ENCODE data around the gene PPFIA1. TPM values are rescaled to one million over a fixed set of nuclear protein-coding genes. Genes with fewer than 3 reads are reported as not detected.

Gene PPFIA1
- total RNA-seq, 1 donor from 2014 or later = 48.1 TPM

DNA sequence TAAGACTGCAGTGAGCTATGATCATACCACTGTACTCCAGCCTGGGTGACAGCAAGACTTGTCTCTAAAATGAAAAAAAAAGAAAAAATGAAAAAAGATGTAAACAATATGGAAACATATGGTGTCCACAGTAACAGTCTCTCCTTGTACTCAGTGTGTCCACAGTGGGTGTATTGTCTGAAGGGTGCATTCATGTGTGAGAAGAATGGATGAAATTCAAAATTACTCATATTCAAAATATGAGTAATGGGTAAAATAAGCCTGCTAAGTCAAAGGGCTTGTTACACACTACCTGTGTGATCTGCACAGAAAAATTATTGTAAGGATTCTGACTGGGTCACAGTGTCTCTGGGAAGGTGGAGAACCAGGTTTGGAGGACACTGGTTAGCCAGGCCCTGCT lies 26.9 kb downstream of the PPFIA1 start:
- no peak for DNase-seq (ENCODE audit: low spot score)

DNA sequence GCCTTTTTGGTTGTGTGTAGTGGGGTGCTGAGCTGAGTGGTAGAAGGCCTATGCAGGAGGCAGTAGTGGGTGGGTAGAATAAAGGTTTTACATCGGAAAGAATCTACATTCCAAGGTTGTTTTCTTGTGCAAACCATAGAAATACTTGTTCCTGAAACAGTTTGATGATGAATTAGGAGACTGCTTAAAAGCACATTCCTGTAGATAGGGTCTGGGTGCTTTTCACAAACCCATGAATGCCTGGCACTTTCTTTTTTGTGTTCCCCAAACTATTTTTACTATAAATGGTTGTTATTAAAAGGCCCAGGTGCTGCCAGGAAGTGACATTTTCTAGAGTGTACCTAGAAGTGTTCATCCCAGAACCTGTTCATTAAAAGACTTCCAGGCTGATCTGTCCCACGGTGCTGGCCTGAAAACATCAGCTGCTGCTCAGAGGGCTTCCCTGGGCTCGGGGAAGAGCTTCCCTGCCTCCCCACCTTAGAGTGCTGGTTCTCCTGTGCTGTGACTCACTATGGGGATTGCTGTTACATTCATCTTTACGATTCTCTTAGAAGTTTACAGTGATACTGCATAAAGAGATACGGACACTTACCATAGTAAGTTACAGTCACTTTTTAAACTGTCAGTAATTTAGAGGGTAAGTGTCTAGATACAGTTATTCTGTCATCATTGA lies 27.9 kb downstream of the PPFIA1 start:
- DNase-seq (ENCODE audit: low spot score) = no peak

GRCh38 chr11:70299636-70300035 lies 29.1 kb downstream of the PPFIA1 start:
- DNase-seq (ENCODE audit: low spot score) = no peak

DNA sequence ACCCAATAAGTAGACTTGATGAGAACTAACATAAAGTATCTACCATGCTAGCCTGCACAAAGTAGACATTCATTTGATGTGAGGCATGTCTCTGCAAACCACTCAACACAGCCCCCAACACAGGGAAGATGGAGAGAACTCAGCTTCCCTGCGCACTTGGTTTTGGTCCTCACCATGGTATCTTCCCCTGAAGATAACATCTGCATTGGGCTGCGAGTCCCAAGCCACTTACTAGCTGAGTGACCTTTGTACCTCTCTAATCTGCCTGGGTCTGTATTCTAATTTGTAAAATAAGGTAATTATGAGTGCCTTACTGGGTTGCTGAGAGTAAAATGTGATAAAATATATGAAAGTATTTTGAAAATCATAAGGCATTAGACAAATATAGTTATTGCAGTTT lies 30.7 kb downstream of the PPFIA1 start:
- DNase-seq (ENCODE audit: low spot score) = no peak

DNA sequence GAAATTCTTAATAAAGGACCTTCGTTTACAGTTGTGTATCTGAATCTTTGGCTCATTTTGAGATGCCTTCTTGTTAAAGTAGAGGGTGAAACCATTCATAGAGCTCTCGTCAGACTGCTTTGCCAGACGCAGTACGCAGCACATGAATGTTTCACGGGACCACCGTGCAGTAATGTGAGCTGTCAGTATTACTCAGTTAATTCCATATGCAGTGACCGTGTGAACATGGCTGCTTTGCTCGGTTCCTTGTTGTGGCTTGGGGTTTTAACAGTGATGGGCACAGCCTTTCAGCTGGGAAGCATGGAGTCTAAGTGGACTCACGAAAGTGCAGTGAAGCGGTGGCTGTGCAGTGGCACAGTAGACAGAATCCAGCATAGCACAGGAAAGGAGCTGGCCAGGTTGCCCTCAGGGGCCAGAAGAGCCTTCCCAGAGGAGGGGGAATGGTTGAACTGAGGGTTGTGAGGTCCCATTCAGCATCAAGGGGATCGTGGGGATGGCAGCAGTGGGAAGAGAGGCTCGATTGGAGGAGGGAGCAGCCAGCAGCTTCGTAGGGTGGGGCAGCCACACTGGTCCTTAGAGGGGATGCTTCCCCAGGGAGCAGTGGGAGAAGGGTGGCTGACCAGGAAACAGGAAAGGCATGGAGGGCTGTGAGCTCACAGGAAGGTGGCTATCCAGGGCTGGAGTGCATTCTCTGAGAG lies 31.4 kb downstream of the PPFIA1 start:
- no peak for DNase-seq (ENCODE audit: low spot score)

DNA sequence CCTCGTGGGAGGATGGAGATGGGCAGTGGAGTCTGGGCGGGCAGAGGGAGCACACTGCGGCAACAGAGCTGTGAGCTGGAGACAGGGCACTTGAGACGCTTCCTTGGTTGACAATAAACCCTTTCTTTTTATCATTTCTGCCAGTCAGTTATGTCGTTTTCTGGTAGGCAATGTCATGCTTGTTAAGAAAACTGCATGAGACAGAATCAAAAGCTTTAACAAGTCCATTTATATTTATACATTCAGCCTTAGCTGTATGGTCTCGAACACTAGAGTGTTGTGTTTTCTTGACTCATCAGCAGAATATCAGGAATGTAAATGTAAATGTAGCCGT lies 31.9 kb downstream of the PPFIA1 start:
- DNase-seq (ENCODE audit: low spot score) = no peak

GRCh38 chr11:70303070-70303469 lies 32.6 kb downstream of the PPFIA1 start:
- DNase-seq (ENCODE audit: low spot score) = no peak

GRCh38 chr11:70304208-70304603 lies 33.7 kb downstream of the PPFIA1 start:
- DNase-seq (ENCODE audit: low spot score) = no peak

DNA sequence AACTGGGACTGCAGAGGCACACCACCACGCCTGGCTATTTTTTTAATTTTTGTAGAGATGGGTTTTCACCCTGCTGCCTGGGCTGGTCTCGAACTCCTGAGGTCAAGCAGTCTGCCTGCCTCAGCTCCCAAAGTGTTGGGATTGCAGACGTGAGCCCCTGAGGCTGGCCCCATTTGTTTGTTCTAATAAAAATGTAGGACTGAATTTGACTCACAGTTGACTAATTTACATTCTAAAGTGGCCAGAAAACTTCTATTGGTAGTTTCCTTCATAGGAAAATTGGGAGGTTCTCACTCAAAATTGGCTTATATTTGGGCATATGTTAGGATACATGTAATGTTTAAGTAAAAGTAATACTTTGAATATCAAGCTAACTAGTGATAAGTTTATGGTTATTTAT lies 35.0 kb downstream of the PPFIA1 start:
- no peak for DNase-seq (ENCODE audit: low spot score)

DNA sequence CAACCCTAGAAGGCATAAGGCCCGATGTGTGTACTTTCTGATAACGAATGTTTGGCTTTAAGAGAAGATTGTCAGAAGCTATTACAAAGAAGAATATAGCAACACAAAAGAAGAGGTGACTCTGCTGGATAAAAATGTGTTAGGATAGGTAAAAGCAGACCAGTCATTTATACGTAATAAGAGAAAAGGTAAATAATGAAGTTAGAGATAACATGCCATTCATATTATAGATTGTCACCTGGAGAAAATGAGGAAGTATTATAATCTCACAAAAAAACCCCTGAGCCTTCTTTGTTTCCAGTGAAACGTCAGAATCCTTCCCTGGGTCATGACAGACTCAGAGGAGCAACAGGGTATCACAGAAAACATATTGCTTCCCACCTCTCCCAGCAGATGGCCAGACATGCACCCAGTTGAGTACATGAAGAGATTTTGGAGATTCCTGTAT lies 36.1 kb downstream of the PPFIA1 start:
- no peak for DNase-seq (ENCODE audit: low spot score)

- no peak for DNase-seq (ENCODE audit: low spot score)
These were observed 36.7 kb downstream of the PPFIA1 start for GRCh38 chr11:70307176-70307575.

DNA sequence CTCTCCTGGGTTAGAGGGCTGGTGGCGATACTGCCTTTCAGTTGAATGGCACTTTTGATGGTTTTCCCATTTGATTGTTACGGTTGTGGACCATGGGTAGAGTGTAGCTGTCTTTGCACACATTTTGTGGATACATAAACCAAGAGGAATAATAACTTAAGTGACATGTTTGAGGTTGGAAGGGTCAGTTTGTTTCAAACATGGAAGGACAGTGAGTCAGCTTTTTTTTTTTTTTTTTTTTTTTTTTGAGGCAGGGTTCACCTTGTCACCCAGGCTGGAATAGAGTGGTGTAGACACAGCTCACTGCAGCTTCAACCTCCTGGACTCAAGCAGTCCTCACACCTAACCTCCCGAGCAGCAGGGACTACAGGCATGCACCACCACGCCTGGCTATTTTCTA lies 41.1 kb downstream of the PPFIA1 start:
- DNase-seq (ENCODE audit: low spot score) = no peak

DNA sequence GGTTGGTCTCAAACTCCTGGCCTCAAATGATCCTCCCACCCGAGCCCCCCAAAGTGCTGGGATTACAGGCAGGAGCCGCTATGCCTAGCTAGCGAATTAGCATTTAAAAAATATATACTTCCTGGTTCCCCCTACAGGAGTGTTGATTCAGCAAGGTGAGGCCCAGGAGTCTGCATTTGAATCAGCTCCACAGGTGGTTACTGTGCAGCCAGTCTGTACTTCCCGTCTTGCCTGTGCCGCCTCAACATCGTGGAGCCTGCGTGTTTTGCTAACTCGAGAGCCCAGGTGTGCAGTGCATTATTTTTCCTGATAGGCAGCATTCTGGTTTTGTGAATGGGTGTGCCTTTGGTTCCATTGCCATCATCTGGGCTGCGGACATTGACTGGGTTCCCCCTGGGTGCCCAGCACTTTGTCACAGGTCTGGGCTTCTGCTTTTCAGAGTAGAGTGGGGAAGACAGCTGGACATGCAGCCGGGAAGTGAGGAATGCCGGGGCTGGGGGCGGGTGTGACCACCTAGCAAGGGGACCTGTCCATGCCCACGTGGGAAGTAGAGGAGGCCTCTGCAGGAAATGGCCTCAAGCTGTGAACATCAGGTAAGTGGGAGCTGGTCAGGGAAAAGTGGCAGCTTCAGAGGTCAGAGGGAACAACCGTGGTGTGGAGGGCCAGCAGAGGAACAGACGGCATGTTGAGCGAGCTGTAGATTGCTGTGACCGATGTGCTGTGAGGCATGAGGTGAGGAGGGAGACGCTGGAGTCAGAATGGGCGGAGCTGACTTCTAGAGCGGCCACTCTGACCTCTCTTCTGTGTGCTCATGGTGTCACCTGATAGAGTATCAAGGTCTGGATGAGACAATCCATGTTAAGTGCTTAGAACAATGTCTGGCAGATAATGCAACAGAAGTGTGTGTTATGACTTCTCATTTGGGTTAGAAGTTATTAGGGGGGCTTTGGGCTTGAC lies 42.2 kb downstream of the PPFIA1 start:
- DNase-seq (ENCODE audit: low spot score) = peak; percentile 19

- no peak for DNase-seq (ENCODE audit: low spot score)
These were observed 43.5 kb downstream of the PPFIA1 start for GRCh38 chr11:70313945-70314344.

- DNase-seq (ENCODE audit: low spot score) = no peak
These were observed 44.2 kb downstream of the PPFIA1 start for GRCh38 chr11:70314730-70315129.

DNA sequence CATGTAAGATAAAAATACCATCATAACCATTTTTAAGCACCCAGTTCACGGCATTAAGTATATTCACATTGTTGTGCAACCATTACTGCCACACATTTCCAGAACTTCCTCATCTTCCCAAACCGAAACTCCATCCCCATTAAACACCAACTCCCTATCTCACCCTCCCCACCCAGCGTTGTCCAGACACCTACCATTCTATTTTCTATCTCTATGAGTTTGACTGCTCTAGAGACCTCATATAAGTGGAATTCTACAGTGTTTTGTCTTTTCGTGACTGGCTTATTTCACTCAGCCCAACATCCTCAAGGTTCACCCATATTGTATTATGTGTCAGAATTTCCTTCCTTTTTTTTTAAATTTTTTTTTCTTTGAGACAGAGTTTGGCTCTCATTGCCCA lies 45.2 kb downstream of the PPFIA1 start:
- no peak for DNase-seq (ENCODE audit: low spot score)

DNA sequence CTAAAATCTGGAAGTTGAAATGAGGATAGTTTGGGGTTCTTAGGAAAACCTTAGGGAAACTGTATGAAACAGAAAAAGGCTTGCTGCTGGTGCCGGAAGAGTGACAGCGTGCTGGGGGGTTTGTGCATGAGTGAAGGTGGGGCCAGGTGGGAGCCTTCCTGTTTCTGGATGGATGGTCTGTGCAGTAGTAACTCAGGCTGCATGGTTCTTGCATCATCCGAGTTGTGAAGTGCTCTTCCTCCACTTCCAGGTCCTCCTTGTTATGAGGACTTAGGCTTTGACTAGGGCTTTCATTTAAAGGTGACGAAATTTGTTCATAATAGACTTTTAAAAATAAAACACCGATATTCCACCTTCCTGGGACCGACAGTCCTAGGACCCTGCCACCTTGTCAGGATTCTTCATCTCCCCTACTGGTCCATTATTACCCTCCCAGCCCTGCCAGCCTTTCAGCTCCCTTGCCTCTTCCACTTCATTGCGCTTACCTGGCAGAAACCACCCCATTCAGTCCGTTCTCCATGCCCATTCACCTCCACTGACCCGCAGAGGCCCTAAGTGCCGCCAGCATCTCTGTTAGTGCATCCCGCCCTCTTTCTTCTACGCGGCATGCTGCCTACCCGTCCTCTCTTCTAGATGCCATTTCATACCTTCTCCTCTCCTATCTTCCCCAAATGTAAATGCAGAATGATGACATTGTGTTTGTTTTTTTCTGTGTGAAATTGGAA lies 47.3 kb downstream of the PPFIA1 start:
- no peak for DNase-seq (ENCODE audit: low spot score)

GRCh38 chr11:70319396-70320076 lies 49.0 kb downstream of the PPFIA1 start:
- no peak for DNase-seq (ENCODE audit: low spot score)

- DNase-seq (ENCODE audit: low spot score) = no peak
These were observed 52.2 kb downstream of the PPFIA1 start for GRCh38 chr11:70322666-70323065.

GRCh38 chr11:70323806-70324205 lies 53.3 kb downstream of the PPFIA1 start:
- no peak for DNase-seq (ENCODE audit: low spot score)

DNA sequence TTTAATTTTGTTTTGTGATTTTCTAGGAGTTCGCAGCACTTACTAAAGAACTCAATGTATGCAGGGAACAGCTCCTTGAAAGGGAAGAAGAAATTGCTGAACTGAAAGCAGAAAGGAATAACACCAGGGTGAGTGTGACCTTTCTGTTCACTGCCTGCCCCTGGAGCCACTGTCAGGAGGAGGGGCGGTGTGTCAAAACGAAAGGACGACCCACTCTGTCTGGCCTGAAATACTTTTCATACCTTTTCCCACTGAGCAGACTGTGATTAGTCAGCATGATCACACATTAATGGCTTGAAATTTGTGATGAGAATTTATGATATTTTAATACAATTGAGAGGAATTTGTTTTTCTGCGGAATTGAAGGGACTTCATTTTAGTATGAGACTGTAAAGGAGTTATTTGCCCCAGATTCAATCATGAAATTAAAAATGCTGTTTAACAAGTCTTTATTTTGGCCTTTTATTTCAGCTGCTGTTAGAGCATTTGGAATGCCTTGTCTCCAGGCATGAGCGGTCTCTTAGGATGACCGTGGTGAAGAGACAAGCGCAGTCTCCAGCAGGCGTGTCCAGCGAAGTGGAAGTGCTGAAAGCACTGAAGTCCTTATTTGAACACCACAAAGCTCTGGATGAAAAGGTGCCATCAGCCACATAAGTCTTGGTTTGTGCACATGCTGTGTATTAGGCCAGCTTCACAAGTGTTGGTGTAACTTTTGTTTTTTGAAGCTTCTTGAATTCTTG lies 54.1 kb downstream of the PPFIA1 start:
- no peak for DNase-seq (ENCODE audit: low spot score)

All from mucosa of gallbladder (tissue), 1 donor.